ENCODE data around the gene TMOD2. TPM values are rescaled to one million over a fixed set of nuclear protein-coding genes. Genes with fewer than 3 reads are reported as not detected.

Gene TMOD2
- total RNA-seq, 6 donors from 2014 or later, result 5.6 to 13.8 (median 10.9) TPM

DNA sequence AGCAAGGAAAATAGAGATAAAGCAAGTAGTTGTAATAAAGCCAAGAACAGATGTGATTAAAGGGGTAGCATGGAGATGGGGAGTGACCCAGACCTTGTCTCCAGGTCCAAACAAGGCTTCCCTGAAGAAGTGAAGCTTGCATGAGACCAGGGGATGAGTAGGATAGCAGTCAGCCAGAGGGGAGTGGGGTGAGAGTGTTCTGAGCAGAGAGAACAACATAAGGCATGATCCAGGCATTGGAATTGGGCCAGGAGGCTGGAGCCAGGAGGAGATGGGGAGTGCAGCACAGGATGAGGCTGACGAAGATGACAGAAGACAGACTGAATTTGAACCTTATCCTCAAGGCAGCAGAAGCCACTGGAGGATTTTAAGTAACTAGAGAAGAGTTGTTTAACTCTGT lies 7.2 kb downstream of the TMOD2 start:
- ATAC-seq (ENCODE audit: low FRiP score in 2 of 2) (peak in 1 of 2 donors; percentile 80), DNase-seq (no peak)
- Histone ChIP-seq H3K27me3 (no peaks in the 10 kb centered on the region), H3K27ac (no peak overlapping the region), H3K9me3 (no peaks in the 10 kb centered on the region), H3K4me1 (peaks cover 5 to 9% (median 7%) of the 10 kb centered on the region in 4 donors), H3K4me3 (no peak overlapping the region), H3K36me3 (no peaks in the 10 kb centered on the region)
- WGBS, 2 donors, result 44 to 60% methylated on average over 1 of the region's 1 CpG
- TF ChIP-seq, protein P1, sequence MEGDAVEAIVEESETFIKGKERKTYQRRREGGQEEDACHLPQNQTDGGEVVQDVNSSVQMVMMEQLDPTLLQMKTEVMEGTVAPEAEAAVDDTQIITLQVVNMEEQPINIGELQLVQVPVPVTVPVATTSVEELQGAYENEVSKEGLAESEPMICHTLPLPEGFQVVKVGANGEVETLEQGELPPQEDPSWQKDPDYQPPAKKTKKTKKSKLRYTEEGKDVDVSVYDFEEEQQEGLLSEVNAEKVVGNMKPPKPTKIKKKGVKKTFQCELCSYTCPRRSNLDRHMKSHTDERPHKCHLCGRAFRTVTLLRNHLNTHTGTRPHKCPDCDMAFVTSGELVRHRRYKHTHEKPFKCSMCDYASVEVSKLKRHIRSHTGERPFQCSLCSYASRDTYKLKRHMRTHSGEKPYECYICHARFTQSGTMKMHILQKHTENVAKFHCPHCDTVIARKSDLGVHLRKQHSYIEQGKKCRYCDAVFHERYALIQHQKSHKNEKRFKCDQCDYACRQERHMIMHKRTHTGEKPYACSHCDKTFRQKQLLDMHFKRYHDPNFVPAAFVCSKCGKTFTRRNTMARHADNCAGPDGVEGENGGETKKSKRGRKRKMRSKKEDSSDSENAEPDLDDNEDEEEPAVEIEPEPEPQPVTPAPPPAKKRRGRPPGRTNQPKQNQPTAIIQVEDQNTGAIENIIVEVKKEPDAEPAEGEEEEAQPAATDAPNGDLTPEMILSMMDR (IDR thresholded peaks at IDR 0.05), result no peak
- no peak for TF ChIP-seq POLR2AphosphoS5 (IDR thresholded peaks at IDR 0.05)
- no peak for TF ChIP-seq EP300 (IDR thresholded peaks at IDR 0.05)
- TF ChIP-seq POLR2A (IDR thresholded peaks at IDR 0.05), result no peak

DNA sequence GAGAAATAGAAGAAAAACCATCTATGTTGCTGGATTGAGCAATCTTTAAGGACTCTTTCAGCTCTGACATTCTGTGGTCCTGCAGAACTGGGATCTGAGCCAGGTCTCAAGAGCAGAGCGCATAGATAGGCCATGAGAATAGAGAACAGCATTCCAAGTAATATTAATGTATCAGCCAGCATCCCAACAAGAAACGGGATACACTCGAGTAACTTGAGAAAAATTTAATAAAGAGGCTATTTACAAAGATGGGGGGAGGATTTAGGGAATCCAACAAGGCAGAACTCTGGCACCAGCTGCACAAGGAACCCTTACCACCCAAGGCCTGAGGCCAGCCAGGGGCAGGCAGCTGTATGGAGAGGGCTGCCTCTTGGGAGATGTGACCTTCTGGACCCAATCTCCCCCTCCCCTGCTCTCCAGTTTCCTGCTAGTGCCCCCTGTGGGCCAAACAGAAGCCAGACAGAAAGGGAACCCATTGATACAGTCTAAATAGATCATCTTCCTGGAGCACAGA lies 8.2 kb downstream of the TMOD2 start:
- DNase-seq (peak in 1 of 2 donors; percentile 88), ATAC-seq (ENCODE audit: low FRiP score in 2 of 2) (peak; percentile 63 to 82)

DNA sequence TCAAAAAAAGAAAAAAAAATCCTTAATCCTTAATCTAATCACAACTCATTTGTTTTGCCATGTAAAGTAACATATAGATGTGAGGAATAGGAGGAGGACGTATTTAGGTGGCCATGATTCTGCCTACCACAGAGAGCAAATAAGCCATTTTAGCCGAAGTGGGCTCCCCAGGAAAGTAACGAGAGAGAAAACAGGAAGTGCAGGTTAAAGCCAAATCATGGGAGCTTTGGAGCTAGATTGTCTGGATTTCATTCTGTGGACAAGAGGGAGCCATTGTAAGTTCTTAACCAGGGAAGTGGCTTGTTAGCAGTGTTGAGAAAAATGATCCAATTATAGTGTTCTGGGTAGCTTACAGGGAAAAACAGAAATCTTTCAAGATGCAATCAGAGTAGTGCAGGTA lies 9.4 kb downstream of the TMOD2 start:
- ATAC-seq (ENCODE audit: low FRiP score in 2 of 2) (no peak), DNase-seq (no peak)
- 50 to 64% methylated on average over 3 of the region's 3 CpGs for WGBS, 2 donors
- H3K9me3 ChIP-seq, result no peaks in the 10 kb centered on the region
- TF ChIP-seq POLR2AphosphoS5 (IDR thresholded peaks at IDR 0.05) (no peak), EP300 (IDR thresholded peaks at IDR 0.05) (no peak), POLR2A (IDR thresholded peaks at IDR 0.05) (no peak)
- TF ChIP-seq, protein P1 (IDR thresholded peaks at IDR 0.05), result no peak
- no peak overlapping the region for H3K4me3 ChIP-seq
- no peak overlapping the region for H3K27ac ChIP-seq
- no peaks in the 10 kb centered on the region for H3K36me3 ChIP-seq
- no peaks in the 10 kb centered on the region for H3K27me3 ChIP-seq
- H3K4me1 ChIP-seq, result peaks cover 5 to 9% (median 6%) of the 10 kb centered on the region in 4 donors

More for the DNA sequence above, 8.2 kb downstream of the TMOD2 start:
- whole genome bisulfite sequencing, 2 donors, result 43 to 55% methylated on average over 3 of the region's 3 CpGs
- Histone ChIP-seq H3K27me3 (no peaks in the 10 kb centered on the region), H3K4me1 (peaks cover 5 to 9% (median 7%) of the 10 kb centered on the region in 4 donors), H3K9me3 (no peaks in the 10 kb centered on the region), H3K36me3 (no peaks in the 10 kb centered on the region), H3K27ac (no peak overlapping the region), H3K4me3 (no peak overlapping the region)
- TF ChIP-seq, protein P1 (IDR thresholded peaks at IDR 0.05), result no peak
- no peak for TF ChIP-seq POLR2AphosphoS5 (IDR thresholded peaks at IDR 0.05)

DNA sequence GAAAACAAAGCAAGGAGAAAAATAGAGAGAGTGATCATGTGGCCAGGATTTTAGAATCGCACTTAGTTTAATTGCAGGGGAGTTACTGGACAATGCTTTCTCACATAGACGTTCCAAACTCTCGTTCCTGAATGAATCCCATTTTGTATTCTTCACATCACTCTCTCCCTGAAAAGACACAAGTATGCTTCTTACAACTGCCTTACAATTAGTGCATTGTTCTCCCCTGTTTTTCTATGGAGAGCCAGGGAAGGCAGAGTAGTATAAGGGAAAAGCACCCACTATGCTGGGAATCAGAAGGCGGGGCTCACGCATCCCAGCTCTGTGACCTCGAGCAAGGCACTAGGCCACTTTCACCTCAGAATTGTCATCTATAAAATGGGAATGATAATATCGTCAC lies 14.4 kb downstream of the TMOD2 start:
- H3K27ac ChIP-seq, result no peak overlapping the region
- no peaks in the 10 kb centered on the region for H3K9me3 ChIP-seq
- no peak for DNase-seq
- H3K36me3 ChIP-seq, result no peaks in the 10 kb centered on the region
- no peak for ATAC-seq (ENCODE audit: low FRiP score in 2 of 2)
- peaks cover 0 to 14% (median 5%) of the 10 kb centered on the region in 4 donors for H3K4me1 ChIP-seq
- no peak overlapping the region for H3K4me3 ChIP-seq
- no peaks in the 10 kb centered on the region for H3K27me3 ChIP-seq
- WGBS, 2 donors, result 86 to 94% methylated on average over 7 of the region's 7 CpGs
- no peak for TF ChIP-seq POLR2A (IDR thresholded peaks at IDR 0.05)
- TF ChIP-seq, protein P1 (IDR thresholded peaks at IDR 0.05), result no peak
- TF ChIP-seq EP300 (IDR thresholded peaks at IDR 0.05), result no peak
- no peak for TF ChIP-seq POLR2AphosphoS5 (IDR thresholded peaks at IDR 0.05)

DNA sequence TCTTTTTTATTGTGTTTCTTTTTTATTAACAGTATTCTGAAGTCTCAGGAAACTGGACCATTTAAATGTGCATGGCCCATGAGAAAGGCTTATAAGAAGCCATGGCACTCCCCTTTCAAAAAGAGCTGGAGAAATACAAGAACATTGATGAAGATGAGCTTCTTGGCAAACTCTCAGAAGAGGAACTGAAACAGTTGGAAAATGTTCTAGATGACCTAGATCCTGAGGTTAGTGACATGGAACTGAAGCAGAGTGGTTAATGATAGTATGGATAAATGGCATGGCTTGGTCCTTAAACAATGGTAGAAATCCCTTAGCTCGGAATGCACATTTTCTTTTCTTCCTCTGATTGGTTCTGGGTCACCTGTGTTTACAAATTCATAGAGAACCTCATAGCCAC lies 14.9 kb downstream of the TMOD2 start:
- Histone ChIP-seq H3K4me3 (no peak overlapping the region), H3K36me3 (no peaks in the 10 kb centered on the region), H3K9me3 (no peaks in the 10 kb centered on the region), H3K27ac (no peak overlapping the region), H3K4me1 (peaks cover 0 to 14% (median 6%) of the 10 kb centered on the region in 4 donors), H3K27me3 (no peaks in the 10 kb centered on the region)
- WGBS, 2 donors, result 92 to 100% methylated on average over 1 of the region's 1 CpG
- ATAC-seq (ENCODE audit: low FRiP score in 2 of 2) (no peak), DNase-seq (no peak)
- TF ChIP-seq EP300 (IDR thresholded peaks at IDR 0.05) (no peak), POLR2A (IDR thresholded peaks at IDR 0.05) (no peak), POLR2AphosphoS5 (IDR thresholded peaks at IDR 0.05) (no peak)
- TF ChIP-seq, protein P1 (IDR thresholded peaks at IDR 0.05), result no peak
